ENCODE data around the gene UGT1A7. TPM values are rescaled to one million over a fixed set of nuclear protein-coding genes. Genes with fewer than 3 reads are reported as not detected.

UGT1A7 gene
- total RNA-seq, 1 donor from 2014 or later, result not detected

DNA sequence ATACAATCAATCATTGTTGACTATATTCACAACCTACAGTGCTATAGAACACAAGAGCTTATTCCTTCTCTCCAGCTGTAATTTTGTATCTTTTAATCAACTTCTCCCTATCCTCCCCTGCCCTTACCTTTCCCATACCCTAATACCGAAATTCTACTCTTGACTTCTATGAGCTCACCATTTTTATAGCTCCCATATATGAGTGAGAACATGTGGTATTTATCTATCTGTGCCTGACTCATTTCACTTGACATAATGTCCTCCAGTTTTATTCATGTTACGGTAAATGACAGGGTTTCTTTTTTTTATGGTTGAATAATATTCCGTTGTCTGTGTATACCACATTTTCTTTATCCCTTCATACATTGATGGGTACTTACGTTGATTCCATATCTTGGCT lies 99.1 kb downstream of the UGT1A7 start:
- TF ChIP-seq, protein P1, sequence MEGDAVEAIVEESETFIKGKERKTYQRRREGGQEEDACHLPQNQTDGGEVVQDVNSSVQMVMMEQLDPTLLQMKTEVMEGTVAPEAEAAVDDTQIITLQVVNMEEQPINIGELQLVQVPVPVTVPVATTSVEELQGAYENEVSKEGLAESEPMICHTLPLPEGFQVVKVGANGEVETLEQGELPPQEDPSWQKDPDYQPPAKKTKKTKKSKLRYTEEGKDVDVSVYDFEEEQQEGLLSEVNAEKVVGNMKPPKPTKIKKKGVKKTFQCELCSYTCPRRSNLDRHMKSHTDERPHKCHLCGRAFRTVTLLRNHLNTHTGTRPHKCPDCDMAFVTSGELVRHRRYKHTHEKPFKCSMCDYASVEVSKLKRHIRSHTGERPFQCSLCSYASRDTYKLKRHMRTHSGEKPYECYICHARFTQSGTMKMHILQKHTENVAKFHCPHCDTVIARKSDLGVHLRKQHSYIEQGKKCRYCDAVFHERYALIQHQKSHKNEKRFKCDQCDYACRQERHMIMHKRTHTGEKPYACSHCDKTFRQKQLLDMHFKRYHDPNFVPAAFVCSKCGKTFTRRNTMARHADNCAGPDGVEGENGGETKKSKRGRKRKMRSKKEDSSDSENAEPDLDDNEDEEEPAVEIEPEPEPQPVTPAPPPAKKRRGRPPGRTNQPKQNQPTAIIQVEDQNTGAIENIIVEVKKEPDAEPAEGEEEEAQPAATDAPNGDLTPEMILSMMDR (IDR thresholded peaks at IDR 0.05; ENCODE audit: unreplicated experiment), result no peak
- no peak overlapping the region for H3K27ac Mint-ChIP-seq (ENCODE audit: unreplicated experiment)
- no peaks in the 10 kb centered on the region for H3K4me1 Mint-ChIP-seq (ENCODE audit: unreplicated experiment)
- DNase-seq (ENCODE audit: low spot score), result no peak
- no peaks in the 10 kb centered on the region for H3K9me3 Mint-ChIP-seq (ENCODE audit: unreplicated experiment)
- no peak overlapping the region for H3K4me3 Mint-ChIP-seq (ENCODE audit: unreplicated experiment)
- no peaks in the 10 kb centered on the region for H3K27me3 Mint-ChIP-seq (ENCODE audit: unreplicated experiment)
- H3K36me3 Mint-ChIP-seq (ENCODE audit: low read depth, unreplicated experiment), result no peaks in the 10 kb centered on the region

DNA sequence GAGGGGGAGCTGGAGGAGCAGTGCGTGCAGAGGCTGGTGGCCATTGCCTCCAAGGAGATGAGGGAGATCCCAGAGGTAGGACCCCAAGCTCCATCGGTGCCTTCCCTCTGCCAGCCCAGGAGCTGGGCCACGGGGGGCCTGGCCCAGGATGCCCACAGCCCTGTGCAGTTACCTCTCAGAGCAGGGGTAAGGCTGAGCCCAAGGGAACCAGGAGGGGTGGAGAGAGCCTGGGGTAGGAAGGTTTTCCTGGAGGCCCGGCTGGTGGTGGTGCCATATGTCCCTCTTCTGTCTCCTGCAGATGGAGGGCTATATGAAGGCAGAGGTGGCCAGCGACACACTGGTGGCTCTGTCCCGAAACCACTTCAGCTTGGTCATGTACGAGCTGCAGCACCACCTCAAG lies 107.9 kb downstream of the UGT1A7 start:
- H3K27me3 Mint-ChIP-seq (ENCODE audit: unreplicated experiment), result peaks cover 8% of the 10 kb centered on the region

DNA sequence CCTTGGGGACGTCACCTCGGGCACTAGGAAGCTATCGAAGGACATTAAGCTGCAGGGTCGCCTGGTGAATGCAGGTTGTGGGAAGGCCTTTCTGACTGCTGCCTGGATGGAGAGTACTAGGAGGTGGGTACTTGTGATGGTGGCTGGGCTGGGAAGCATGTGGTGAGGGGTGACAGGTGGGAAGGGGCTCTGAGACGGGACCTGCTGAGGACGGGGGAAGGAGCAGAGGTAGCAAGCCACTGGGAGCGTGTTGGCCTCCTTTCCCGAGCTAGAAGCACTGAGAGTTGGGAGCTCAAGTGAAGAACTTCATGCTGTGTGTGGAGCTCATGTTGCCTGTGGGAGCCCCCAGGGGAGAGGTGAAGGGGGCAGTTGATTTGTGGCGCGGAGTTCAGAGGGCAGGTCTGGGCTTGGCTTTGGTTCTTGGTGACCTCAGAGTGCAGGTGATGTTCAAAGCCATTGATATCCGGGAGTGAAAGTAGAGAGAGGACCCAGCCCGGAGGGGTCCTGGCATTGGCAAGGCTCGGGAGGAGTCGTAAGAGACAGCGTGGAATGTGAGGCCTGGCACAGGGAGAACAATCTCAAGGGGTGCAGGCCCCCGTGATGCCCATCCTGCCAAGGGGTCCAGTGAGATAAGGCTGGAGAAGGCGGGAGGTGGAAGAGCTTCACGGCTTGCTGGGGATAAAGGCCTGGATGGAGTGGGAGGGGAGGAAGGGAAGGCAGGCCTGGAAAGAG lies 109.6 kb downstream of the UGT1A7 start:
- Mint-ChIP-seq H3K4me3 (ENCODE audit: unreplicated experiment) (no peak overlapping the region), H3K4me1 (ENCODE audit: unreplicated experiment) (no peaks in the 10 kb centered on the region), H3K27me3 (ENCODE audit: unreplicated experiment) (peaks cover 12% of the 10 kb centered on the region), H3K9me3 (ENCODE audit: unreplicated experiment) (no peaks in the 10 kb centered on the region), H3K27ac (ENCODE audit: unreplicated experiment) (no peak overlapping the region), H3K36me3 (ENCODE audit: low read depth, unreplicated experiment) (peaks cover 17% of the 10 kb centered on the region)
- no peak for DNase-seq (ENCODE audit: low spot score)
- TF ChIP-seq, protein P1 (IDR thresholded peaks at IDR 0.05; ENCODE audit: unreplicated experiment), result no peak

More for the DNA sequence above, 107.9 kb downstream of the UGT1A7 start:
- no peaks in the 10 kb centered on the region for H3K9me3 Mint-ChIP-seq (ENCODE audit: unreplicated experiment)
- H3K4me1 Mint-ChIP-seq (ENCODE audit: unreplicated experiment), result no peaks in the 10 kb centered on the region
- peak overlapping the region; percentile 13 for H3K4me3 Mint-ChIP-seq (ENCODE audit: unreplicated experiment)
- no peak for DNase-seq (ENCODE audit: low spot score)
- peaks cover 17% of the 10 kb centered on the region for H3K36me3 Mint-ChIP-seq (ENCODE audit: low read depth, unreplicated experiment)
- H3K27ac Mint-ChIP-seq (ENCODE audit: unreplicated experiment), result no peak overlapping the region
- TF ChIP-seq, protein P1 (IDR thresholded peaks at IDR 0.05; ENCODE audit: unreplicated experiment), result no peak

DNA sequence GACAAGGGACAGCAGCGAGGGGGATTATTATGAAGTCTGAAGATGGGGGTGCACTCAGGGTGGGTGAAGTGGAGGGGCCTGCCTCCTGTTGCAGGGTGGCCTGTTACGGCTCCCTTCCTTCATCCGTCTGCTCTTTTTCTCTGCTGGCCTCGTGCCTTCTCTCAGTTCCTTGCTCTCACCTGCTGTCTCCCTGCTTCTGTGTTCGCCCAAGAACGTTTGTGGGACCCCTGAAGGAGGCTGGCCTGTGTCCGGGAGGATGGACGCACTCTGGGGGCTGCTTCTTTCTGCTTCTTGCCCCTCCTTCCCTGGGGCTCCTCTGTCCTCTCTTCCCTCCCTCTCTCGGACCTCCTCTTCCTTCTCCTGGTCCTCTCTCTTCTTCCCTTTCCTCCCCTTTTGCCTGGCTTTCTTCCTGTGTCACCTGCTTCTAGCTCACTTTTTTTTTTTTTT lies 110.2 kb downstream of the UGT1A7 start:
- Mint-ChIP-seq H3K36me3 (ENCODE audit: low read depth, unreplicated experiment) (peaks cover 17% of the 10 kb centered on the region), H3K27me3 (ENCODE audit: unreplicated experiment) (peaks cover 12% of the 10 kb centered on the region), H3K4me1 (ENCODE audit: unreplicated experiment) (no peaks in the 10 kb centered on the region), H3K9me3 (ENCODE audit: unreplicated experiment) (no peaks in the 10 kb centered on the region), H3K4me3 (ENCODE audit: unreplicated experiment) (no peak overlapping the region), H3K27ac (ENCODE audit: unreplicated experiment) (no peak overlapping the region)
- TF ChIP-seq, protein P1 (IDR thresholded peaks at IDR 0.05; ENCODE audit: unreplicated experiment), result no peak
- no peak for DNase-seq (ENCODE audit: low spot score)

DNA sequence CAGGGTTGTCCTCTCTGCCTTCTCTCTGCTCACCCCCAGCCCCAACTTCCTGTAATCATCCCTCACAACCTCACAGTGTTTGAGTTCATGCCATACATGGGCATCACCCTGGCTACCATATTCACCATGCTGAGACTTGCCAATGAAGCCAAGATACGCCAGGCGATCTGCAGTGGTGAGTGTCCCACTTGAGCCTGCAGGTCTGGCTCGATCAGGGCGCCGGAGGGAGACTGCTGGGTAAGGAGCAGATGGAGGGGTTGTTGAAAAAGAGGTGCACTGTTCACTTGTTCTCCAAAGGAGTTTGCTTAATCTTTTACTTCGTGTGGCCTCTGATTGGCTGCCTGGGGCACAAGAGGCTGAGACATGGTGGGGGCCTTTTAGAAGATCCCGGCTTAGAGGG lies 111.0 kb downstream of the UGT1A7 start:
- Mint-ChIP-seq H3K4me1 (ENCODE audit: unreplicated experiment) (no peaks in the 10 kb centered on the region), H3K36me3 (ENCODE audit: low read depth, unreplicated experiment) (peaks cover 17% of the 10 kb centered on the region), H3K27me3 (ENCODE audit: unreplicated experiment) (peaks cover 12% of the 10 kb centered on the region), H3K27ac (ENCODE audit: unreplicated experiment) (no peak overlapping the region), H3K9me3 (ENCODE audit: unreplicated experiment) (no peaks in the 10 kb centered on the region), H3K4me3 (ENCODE audit: unreplicated experiment) (no peak overlapping the region)
- TF ChIP-seq, protein P1 (IDR thresholded peaks at IDR 0.05; ENCODE audit: unreplicated experiment), result no peak
- DNase-seq (ENCODE audit: low spot score), result no peak
